Lower leg skin (tissue), 4 donors: Measurements from ENCODE around the gene SUMO4. TPM values are rescaled to one million over a fixed set of nuclear protein-coding genes. Genes with fewer than 3 reads are reported as not detected.

Source experiments
- DNase-seq, 2 donors: peaks; one replicate each; pipeline ENCODE4 v3.0.0-alpha.2; 2019; ENCODE audit warnings: low spot score in 2 of 2
- H3K4me3 ChIP-seq: fragments of 200-600 bp; sonication (generic); 2 replicates; pipeline ENCODE4 v1.5.1; 2017; ENCODE audit warnings: mild to moderate bottlenecking, low read depth; ENCODE audit not compliant: poor library complexity, severe bottlenecking
- CTCF ChIP-seq, 3 donors: fragments of 450-650 bp; IDR thresholded peaks; one replicate each; pipeline ENCODE4 v1.5.1; 2016; ENCODE audit warnings: antibody characterized with exemption in 3 of 3, mild to moderate bottlenecking in 3 of 3, moderate library complexity in 2 of 3
- POLR2A ChIP-seq, 2 donors: fragments of 450-650 bp; IDR thresholded peaks; one replicate each; pipeline ENCODE4 v1.6.1; 2016 to 2017; ENCODE audit warnings: antibody characterized with exemption in 2 of 2, mild to moderate bottlenecking in 1 of 2, moderate library complexity in 1 of 2
- WGBS, 2 donors: methylation state at CpG; one replicate each; pipeline ENCODE4 v1.1.5; 2018; 5-methylcytosine and 5-hydroxymethylcytosine counted together
- intact Hi-C: fragments of 100-400 bp; cut with DNase I; formaldehyde crosslinking; loops from one replicate; pipeline ENCODE4 v1.15.0; 2023; ENCODE audit warnings: low total_unique reads
- total RNA-seq, 4 donors: library from RNA; depleted of rRNA; stranded (reverse); fragments of >200 nt; gene quantifications; one replicate each; pipeline ENCODE4 v1.1.0, GENCODE V29; 2016

Gene SUMO4
- total RNA-seq, 4 donors from 2014 or later: 0.25 to 1.8 (median 0.58) TPM

DNA sequence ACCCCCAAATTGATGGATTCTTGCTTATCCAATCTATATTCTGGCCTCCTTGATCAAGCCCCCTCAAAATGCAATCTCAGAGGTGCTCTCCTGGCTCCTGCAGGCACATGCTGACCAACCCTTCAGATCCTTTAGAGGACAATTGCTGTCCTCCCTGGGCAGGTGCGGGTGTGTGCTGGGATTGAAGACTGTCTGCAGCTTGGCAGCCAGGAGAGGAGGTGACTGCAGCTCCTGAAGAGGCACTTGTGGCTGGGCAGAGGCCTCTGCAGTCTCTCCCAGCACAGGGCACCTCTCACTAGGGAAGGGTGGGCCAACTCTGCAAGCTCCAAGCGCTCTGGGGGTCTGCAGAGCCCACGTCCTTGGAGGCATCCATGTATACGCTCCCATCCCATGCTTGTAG lies 28.5 kb downstream of the SUMO4 start:
- H3K4me3 ChIP-seq: no peak overlapping the region
- DNase-seq: no peak
- intact Hi-C loops: no loop called here
- TF ChIP-seq CTCF (IDR thresholded peaks at IDR 0.05) (no peak), POLR2A (IDR thresholded peaks at IDR 0.05) (no peak)
- 87 to 91% methylated on average over 4 of the region's 4 CpGs for WGBS, 2 donors

DNA sequence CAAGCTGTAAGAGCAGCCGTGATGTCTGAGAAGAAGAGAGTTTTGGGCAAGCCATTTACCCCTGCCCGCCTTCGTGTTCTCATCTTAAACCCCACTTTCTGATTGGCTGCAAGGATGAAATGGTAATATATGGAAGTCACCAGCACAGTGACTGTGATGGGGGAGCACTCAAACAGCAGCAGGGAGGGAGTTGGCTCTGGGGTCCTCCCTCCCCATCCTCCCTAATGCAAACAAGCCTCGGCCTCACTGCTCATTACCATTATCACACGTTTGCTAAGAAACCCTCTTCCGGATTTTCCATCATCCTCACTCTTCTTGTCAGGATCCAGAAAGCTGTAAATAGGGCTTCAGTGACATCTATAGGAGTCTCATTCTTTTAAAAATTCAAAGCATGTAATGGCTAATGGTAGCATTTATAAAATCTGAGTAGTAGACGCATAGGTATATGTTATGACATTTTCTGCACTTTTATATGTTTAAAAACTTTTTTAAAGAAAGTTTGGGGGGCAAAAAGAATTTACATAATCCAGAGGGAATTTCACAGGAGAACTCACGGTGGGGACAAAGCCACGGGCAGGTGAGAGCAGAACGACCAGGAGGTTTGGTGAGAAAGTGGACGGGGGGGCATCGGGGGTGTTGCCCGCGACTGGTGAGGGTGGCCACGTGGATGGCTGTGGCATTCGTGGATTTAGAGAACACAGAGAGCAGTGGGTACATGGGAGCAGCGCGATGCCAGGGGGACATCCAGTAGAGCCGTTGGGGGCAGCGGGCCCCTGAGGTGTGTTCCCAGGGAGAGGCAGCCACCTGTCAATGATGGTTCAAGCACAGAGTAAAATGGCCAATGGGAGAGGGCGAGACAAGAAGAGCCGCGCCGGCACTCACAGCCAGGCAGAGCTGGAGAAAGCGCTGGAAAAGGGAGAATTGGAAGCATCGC lies 29.6 kb downstream of the SUMO4 start:
- no peak for DNase-seq

GRCh38 chr6:149431905-149432775 lies 32.1 kb downstream of the SUMO4 start:
- intact Hi-C loops: loop anchor here (10.0 kb wide), 1 partner anchor 397 kb away; no protein-coding TSS in a partner anchor

More for the DNA sequence above, 29.6 kb downstream of the SUMO4 start:
- intact Hi-C loops: loop anchor here (10.0 kb wide), 1 partner anchor 395 kb away; no protein-coding TSS in a partner anchor
- TF ChIP-seq CTCF (IDR thresholded peaks at IDR 0.05): no peak
- no peak for TF ChIP-seq POLR2A (IDR thresholded peaks at IDR 0.05)
- no peak overlapping the region for H3K4me3 ChIP-seq
- WGBS, 2 donors: 89 to 90% methylated on average over 26 of the region's 26 CpGs

DNA sequence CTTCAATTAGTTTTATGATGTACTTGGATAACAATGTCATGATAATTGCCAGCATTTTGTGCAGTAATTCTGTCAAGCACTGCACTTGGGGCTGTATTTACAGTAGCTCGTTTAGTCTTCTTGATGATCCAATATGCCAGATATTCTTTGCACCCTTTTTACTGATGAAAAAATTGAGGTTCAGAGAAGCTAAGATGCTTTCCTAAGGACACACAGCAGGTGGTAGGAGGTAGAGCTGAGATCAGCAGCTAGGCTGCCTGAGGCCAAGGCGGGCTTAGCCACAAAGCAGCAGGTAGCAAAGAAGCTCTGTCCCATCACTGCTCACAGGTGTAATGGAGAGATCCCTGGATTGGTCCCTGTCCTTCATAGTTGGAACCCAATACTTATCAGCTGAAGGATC lies 33.3 kb downstream of the SUMO4 start:
- intact Hi-C loops: loop anchor here (10.0 kb wide), 1 partner anchor 399 kb away; no protein-coding TSS in a partner anchor
- 75 to 76% methylated on average over 2 of the region's 2 CpGs for WGBS, 2 donors
- no peak for DNase-seq
- TF ChIP-seq CTCF (IDR thresholded peaks at IDR 0.05): no peak
- no peak for TF ChIP-seq POLR2A (IDR thresholded peaks at IDR 0.05)
- H3K4me3 ChIP-seq: no peak overlapping the region

More at GRCh38 chr6:149431905-149432775, 32.1 kb downstream of the SUMO4 start:
- DNase-seq: peak; percentile 90 to 98
- TF ChIP-seq POLR2A (IDR thresholded peaks at IDR 0.05): no peak
- TF ChIP-seq CTCF (IDR thresholded peaks at IDR 0.05): peak in 1 of 3 donors; percentile 90
- WGBS, 2 donors: 22 to 29% methylated on average over 19 of the region's 19 CpGs
- H3K4me3 ChIP-seq: no peak overlapping the region

DNA sequence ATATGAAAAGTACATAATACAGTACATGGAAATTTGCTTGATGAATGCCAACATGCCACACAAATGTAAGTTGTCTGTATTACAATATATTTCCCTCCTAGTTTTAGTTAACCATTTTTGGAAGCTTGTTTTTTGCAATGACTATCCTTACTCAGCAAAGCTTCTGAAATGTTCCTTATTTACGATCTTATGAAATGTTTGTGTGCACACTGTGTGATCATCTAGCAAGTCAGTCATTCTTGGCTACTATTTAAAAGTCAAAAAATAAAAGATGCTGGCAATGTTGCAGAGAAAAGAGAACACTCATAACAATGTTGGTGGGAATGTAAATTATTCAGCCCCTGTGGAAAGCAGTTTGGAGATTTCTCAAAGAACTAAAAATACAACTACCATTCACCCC lies 33.8 kb downstream of the SUMO4 start:
- TF ChIP-seq POLR2A (IDR thresholded peaks at IDR 0.05) (no peak), CTCF (IDR thresholded peaks at IDR 0.05) (no peak)
- WGBS, 2 donors: 20 to 39% methylated on average over 1 of the region's 1 CpG

More for the DNA sequence above, 33.8 kb downstream of the SUMO4 start:
- no peak for DNase-seq
- no peak overlapping the region for H3K4me3 ChIP-seq
- intact Hi-C loops: loop anchor here (10.0 kb wide), 1 partner anchor 399 kb away; no protein-coding TSS in a partner anchor
